GM12874 (cell line): ENCODE data around the gene GSTA3.

Source experiments
- CTCF ChIP-seq: IDR thresholded peaks from 2 replicates; pipeline ENCODE4 v1.5.1; 2011; ENCODE audit warnings: low read depth, mild to moderate bottlenecking, control low read depth, low read length, moderate library complexity; ENCODE audit not compliant: insufficient read depth

GSTA3 gene

GRCh38 chr6:52893803-52894202 is 15.7 kb downstream of the GSTA3 start:
- TF ChIP-seq CTCF: no peak

GRCh38 chr6:52893221-52893620 is 16.3 kb downstream of the GSTA3 start:
- no peak for TF ChIP-seq CTCF

- no peak for TF ChIP-seq CTCF
Measured at GRCh38 chr6:52890018-52890417, 19.5 kb downstream of the GSTA3 start.

GRCh38 chr6:52887910-52888524 is 21.5 kb downstream of the GSTA3 start:
- TF ChIP-seq CTCF: no peak

- peak; percentile 82 for TF ChIP-seq CTCF
Measured at GRCh38 chr6:52881996-52882841, 27.3 kb downstream of the GSTA3 start.

- no peak for TF ChIP-seq CTCF
Measured at GRCh38 chr6:52881662-52881995, 27.9 kb downstream of the GSTA3 start.

GRCh38 chr6:52877786-52878185 is 31.7 kb downstream of the GSTA3 start:
- no peak for TF ChIP-seq CTCF
